K562 (cell line): Measurements from ENCODE around the gene MBIP. TPM values are rescaled to one million over a fixed set of nuclear protein-coding genes. Genes with fewer than 3 reads are reported as not detected.

Experiments used
- ATAC-seq: fragments of 200-7000 bp; cut with Tn5 transposase; 3 replicates; pipeline ENCODE4 v1.9.1; 2020; ENCODE audit warnings: moderate library complexity
- BruUV-seq: library from RNA; stranded (reverse); fragments of 400-500 nt; replicated peaks from 2 replicates; lab custom pipeline; 2021; lab: Mats Ljungman, UMichigan
- CTCF ChIA-PET: fragments of 300-600 bp; formaldehyde crosslinking; extraction: SDS; loops from one replicate; lab custom pipeline; 2021; ENCODE audit warnings: low intra/inter-chr PET ratio; lab: Yijun Ruan, JAX
- POLR2A ChIA-PET: fragments of 300-600, 350-650 bp; sonication (Branson Sonifier 250); formaldehyde crosslinking; extraction: SDS; loops from one replicate; lab custom pipeline; 2021; ENCODE audit warnings: antibody characterized with exemption, inconsistent platforms; lab: Yijun Ruan, JAX
- DNase-seq, 4 experiments: peaks; one replicate each; pipeline versions ENCODE4 v3.0.0 to v3.0.0-alpha.2; 2011 to 2018; ENCODE audit warnings: low spot score in 3 of 4, mixed read lengths in 3 of 4; ENCODE audit errors: extremely low read depth in 1 of 4
- FAIRE-seq: peaks from 2 replicates; lab custom pipeline; 2011; peaks lifted over from hg19 to GRCh38; lab: Jason Lieb, UNC
- H2AFZ ChIP-seq: 2 replicates; pipeline ENCODE4 v1.6.0; 2011; ENCODE audit warnings: low read depth, low read length, control low read depth, inconsistent platforms
- H3K27ac ChIP-seq: fragments of 200-600 bp; 3 replicates; pipeline ENCODE4 v1.8.0; 2011; ENCODE audit warnings: low read depth, mild to moderate bottlenecking, control low read depth, inconsistent platforms, low read length, moderate library complexity, mixed read lengths; ENCODE audit errors: extremely low read depth
- H3K27me3 ChIP-seq, 2 experiments: fragments of 300-600 bp in 1 of 2; 2 replicates in 1 of 2; 3 replicates in 1 of 2; pipeline versions ENCODE4 v1.6.0 to v1.8.0; 2011; ENCODE audit warnings: inconsistent platforms in 2 of 2, low read length in 2 of 2, mild to moderate bottlenecking in 1 of 2, mixed read lengths in 1 of 2, moderate library complexity in 1 of 2; ENCODE audit not compliant: control insufficient read depth in 2 of 2, insufficient read depth in 2 of 2
- H3K36me3 ChIP-seq: fragments of 300-600 bp; 3 replicates; pipeline ENCODE4 v1.8.0; 2011; ENCODE audit warnings: mild to moderate bottlenecking, low read length, inconsistent platforms; ENCODE audit not compliant: control insufficient read depth, insufficient read depth
- H3K4me1 ChIP-seq, 2 experiments: fragments of 200-600 bp in 1 of 2; replicated peaks in 1 of 2; 2 replicates in 1 of 2; 3 replicates in 1 of 2; pipeline versions ENCODE4 v1.5.1 to v1.8.0; 2011; ENCODE audit warnings: inconsistent platforms in 2 of 2, low read length in 2 of 2, mild to moderate bottlenecking in 1 of 2, mixed read lengths in 1 of 2, moderate library complexity in 1 of 2; ENCODE audit not compliant: control insufficient read depth in 2 of 2, insufficient read depth in 2 of 2
- H3K4me2 ChIP-seq: 2 replicates; pipeline ENCODE4 v1.6.1; 2011; ENCODE audit warnings: low read length, control low read depth, inconsistent platforms, mixed read lengths; ENCODE audit not compliant: insufficient read depth
- H3K4me3 ChIP-seq: fragments of 200-600 bp; sonication (generic), shearing (Covaris generic); 2 replicates; pipeline ENCODE4 v1.5.1; 2016; ENCODE audit warnings: control low read depth, inconsistent platforms
- H3K79me2 ChIP-seq: fragments of 200-600 bp; 3 replicates; pipeline ENCODE4 v1.8.0; 2011; ENCODE audit warnings: low read length, inconsistent platforms; ENCODE audit not compliant: control insufficient read depth, insufficient read depth
- H3K9ac ChIP-seq, 2 experiments: 2 replicates each; pipeline versions ENCODE4 v1.6.0 to v1.6.1; 2011; ENCODE audit warnings: low read depth in 2 of 2, low read length in 2 of 2, control low read depth in 1 of 2, inconsistent platforms in 1 of 2, mild to moderate bottlenecking in 1 of 2, mixed read lengths in 1 of 2; ENCODE audit not compliant: insufficient read depth in 1 of 2
- H3K9me1 ChIP-seq: one replicate; pipeline ENCODE4 v1.6.0; 2011; ENCODE audit warnings: inconsistent platforms, mild to moderate bottlenecking, low read length, moderate library complexity; ENCODE audit not compliant: control insufficient read depth, insufficient read depth
- H3K9me3 ChIP-seq: replicated peaks from 2 replicates; pipeline ENCODE4 v1.5.1; 2011; ENCODE audit warnings: low read depth, low read length, inconsistent platforms; ENCODE audit not compliant: control insufficient read depth, insufficient read depth
- H4K20me1 ChIP-seq: replicated peaks from 2 replicates; pipeline ENCODE4 v1.6.1; 2011; ENCODE audit warnings: low read length, inconsistent platforms, mixed read lengths; ENCODE audit not compliant: control insufficient read depth, insufficient read depth
- CEBPB ChIP-seq: fragments of 450-650 bp; IDR thresholded peaks from 2 replicates; pipeline ENCODE4 v1.6.1; 2016; ENCODE audit warnings: missing genetic modification characterization, missing compliant biosample characterization
- HMGN3 ChIP-seq: IDR thresholded peaks from 2 replicates; pipeline ENCODE4 v1.6.1; 2011; ENCODE audit warnings: borderline replicate concordance, low read depth, mild to moderate bottlenecking, mixed read lengths, low read length; ENCODE audit not compliant: insufficient read length; ENCODE audit errors: extremely low read depth
- WGBS: fragments of 100-300 bp; shearing (Covaris generic); methylation state at CpG from one replicate; pipeline ENCODE4 v1.1.6; 2016; ENCODE audit warnings: low coverage, mixed read lengths; ENCODE audit not compliant: insufficient coverage; ENCODE audit errors: missing lambda C conversion rate; 5-methylcytosine and 5-hydroxymethylcytosine counted together
- in situ Hi-C: fragments of 300-500 bp; cut with MboI; formaldehyde crosslinking; loops from 4 replicates; pipeline ENCODE4 v1.15.0; 2018; ENCODE audit warnings: inconsistent platforms, mixed read lengths
- intact Hi-C: fragments of 100-400 bp; cut with micrococcal nuclease; formaldehyde crosslinking; loops from 2 replicates; pipeline ENCODE4 v1.14.2; 2022
- polyA plus RNA-seq, 8 experiments: library from polyadenylated mRNA; depleted of rRNA in 4 of 8; stranded (reverse) in 5 of 8; unstranded in 3 of 8; fragments of >200 nt; fragmentation: Nextera tagmentation in 2 of 8; fragmentation: Illumina TruSeq in 1 of 8; extraction: Ambion mirVana in 2 of 8; extraction: Trizol in 1 of 8; gene quantifications; 2 replicates each; pipeline versions ENCODE4 v1.2.1 to v1.2.3, GENCODE V29; 2011 to 2014; ENCODE audit warnings: inconsistent platforms in 1 of 8, missing spikeins in 1 of 8
- total RNA-seq, 7 experiments: library from RNA; depleted of rRNA in 6 of 7; stranded (reverse); fragments of >200 nt in 6 of 7; fragmentation: Illumina TruSeq in 2 of 7; extraction: Trizol in 2 of 7; gene quantifications; 2 replicates each; pipeline versions ENCODE4 v1.2.1 to v1.2.3, GENCODE V29; 2011 to 2021; ENCODE audit warnings: low replicate concordance in 1 of 7
- TF ChIP-seq, protein P1 (sequence below), 2 experiments: fragments of 450-650 bp in 1 of 2; sonication (generic) in 1 of 2; formaldehyde crosslinking in 1 of 2; IDR thresholded peaks; 2 replicates each; pipeline versions ENCODE4 v1.7.1 to v1.9.0; 2016 to 2022; ENCODE audit warnings: inconsistent platforms in 1 of 2, mild to moderate bottlenecking in 1 of 2, missing genetic modification reagents in 1 of 2
- TF ChIP-seq, protein P2 (sequence below): fragments of 450-650 bp; IDR thresholded peaks from 2 replicates; pipeline ENCODE4 v1.6.1; 2016; ENCODE audit warnings: mild to moderate bottlenecking
- TF ChIP-seq, protein P3 (sequence below), 2 experiments: fragments of 450-650 bp; IDR thresholded peaks; 2 replicates each; pipeline ENCODE4 v1.6.1; 2018; ENCODE audit warnings: mild to moderate bottlenecking in 2 of 2, low read depth in 1 of 2; ENCODE audit not compliant: partially characterized antibody in 2 of 2

MBIP gene
- total and polyA plus RNA-seq, 9 of the 15 experiments (the other 6 are each of a cell fraction or from before 2014, with no cell fraction given): 8.4 to 31.1 (median 19.4) TPM

DNA sequence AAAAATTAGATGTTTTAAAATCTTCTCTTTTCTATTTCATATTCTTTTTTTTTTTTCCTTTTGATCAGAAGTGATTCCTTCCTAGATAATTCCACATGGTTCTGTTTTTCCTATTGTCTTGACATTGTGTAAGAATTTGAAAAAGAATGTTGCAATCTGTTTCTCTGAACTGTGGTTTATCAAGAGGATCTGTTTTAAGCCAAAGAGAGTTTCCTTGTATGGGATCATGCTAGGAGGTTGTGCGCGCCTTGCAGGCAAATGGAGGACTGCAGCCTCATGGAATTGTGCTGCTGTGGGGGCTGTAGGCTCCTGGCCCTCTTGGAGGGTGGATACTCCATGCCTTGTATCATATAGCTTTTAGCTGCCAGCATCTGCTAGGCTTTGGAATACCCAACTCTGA lies 43.3 kb upstream of the MBIP start:
- FAIRE-seq (no peak), ATAC-seq (no peak), DNase-seq (no peak)
- Histone ChIP-seq H3K9ac (no peak overlapping the region), H3K36me3 (no peaks in the 10 kb centered on the region), H3K9me1 (no peaks in the 10 kb centered on the region), H3K4me2 (no peak overlapping the region), H3K9me3 (no peaks in the 10 kb centered on the region), H4K20me1 (no peaks in the 10 kb centered on the region), H2AFZ (no peak overlapping the region), H3K27me3 (no peaks in the 10 kb centered on the region), H3K4me1 (no peaks in the 10 kb centered on the region; a peak in 2 of 5 replicates), H3K27ac (no peak overlapping the region), H3K79me2 (no peaks in the 10 kb centered on the region), H3K4me3 (no peak overlapping the region)
- BruUV-seq: no TSS peak
- WGBS: 36% methylated on average over 2 of the region's 2 CpGs
- CTCF ChIA-PET: no interaction called here
- in situ Hi-C loops (no loop called here), intact Hi-C loops (no loop called here)
- POLR2A ChIA-PET: no interaction called here
- TF ChIP-seq, protein P1, sequence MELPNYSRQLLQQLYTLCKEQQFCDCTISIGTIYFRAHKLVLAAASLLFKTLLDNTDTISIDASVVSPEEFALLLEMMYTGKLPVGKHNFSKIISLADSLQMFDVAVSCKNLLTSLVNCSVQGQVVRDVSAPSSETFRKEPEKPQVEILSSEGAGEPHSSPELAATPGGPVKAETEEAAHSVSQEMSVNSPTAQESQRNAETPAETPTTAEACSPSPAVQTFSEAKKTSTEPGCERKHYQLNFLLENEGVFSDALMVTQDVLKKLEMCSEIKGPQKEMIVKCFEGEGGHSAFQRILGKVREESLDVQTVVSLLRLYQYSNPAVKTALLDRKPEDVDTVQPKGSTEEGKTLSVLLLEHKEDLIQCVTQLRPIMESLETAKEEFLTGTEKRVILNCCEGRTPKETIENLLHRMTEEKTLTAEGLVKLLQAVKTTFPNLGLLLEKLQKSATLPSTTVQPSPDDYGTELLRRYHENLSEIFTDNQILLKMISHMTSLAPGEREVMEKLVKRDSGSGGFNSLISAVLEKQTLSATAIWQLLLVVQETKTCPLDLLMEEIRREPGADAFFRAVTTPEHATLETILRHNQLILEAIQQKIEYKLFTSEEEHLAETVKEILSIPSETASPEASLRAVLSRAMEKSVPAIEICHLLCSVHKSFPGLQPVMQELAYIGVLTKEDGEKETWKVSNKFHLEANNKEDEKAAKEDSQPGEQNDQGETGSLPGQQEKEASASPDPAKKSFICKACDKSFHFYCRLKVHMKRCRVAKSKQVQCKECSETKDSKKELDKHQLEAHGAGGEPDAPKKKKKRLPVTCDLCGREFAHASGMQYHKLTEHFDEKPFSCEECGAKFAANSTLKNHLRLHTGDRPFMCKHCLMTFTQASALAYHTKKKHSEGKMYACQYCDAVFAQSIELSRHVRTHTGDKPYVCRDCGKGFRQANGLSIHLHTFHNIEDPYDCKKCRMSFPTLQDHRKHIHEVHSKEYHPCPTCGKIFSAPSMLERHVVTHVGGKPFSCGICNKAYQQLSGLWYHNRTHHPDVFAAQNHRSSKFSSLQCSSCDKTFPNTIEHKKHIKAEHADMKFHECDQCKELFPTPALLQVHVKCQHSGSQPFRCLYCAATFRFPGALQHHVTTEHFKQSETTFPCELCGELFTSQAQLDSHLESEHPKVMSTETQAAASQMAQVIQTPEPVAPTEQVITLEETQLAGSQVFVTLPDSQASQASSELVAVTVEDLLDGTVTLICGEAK (IDR thresholded peaks at IDR 0.05): no peak
- TF ChIP-seq, protein P1 (CRISPR knock-in tag; IDR thresholded peaks at IDR 0.05): no peak
- TF ChIP-seq, protein P2, sequence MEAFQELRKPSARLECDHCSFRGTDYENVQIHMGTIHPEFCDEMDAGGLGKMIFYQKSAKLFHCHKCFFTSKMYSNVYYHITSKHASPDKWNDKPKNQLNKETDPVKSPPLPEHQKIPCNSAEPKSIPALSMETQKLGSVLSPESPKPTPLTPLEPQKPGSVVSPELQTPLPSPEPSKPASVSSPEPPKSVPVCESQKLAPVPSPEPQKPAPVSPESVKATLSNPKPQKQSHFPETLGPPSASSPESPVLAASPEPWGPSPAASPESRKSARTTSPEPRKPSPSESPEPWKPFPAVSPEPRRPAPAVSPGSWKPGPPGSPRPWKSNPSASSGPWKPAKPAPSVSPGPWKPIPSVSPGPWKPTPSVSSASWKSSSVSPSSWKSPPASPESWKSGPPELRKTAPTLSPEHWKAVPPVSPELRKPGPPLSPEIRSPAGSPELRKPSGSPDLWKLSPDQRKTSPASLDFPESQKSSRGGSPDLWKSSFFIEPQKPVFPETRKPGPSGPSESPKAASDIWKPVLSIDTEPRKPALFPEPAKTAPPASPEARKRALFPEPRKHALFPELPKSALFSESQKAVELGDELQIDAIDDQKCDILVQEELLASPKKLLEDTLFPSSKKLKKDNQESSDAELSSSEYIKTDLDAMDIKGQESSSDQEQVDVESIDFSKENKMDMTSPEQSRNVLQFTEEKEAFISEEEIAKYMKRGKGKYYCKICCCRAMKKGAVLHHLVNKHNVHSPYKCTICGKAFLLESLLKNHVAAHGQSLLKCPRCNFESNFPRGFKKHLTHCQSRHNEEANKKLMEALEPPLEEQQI: no peak
- TF ChIP-seq, protein P3, sequence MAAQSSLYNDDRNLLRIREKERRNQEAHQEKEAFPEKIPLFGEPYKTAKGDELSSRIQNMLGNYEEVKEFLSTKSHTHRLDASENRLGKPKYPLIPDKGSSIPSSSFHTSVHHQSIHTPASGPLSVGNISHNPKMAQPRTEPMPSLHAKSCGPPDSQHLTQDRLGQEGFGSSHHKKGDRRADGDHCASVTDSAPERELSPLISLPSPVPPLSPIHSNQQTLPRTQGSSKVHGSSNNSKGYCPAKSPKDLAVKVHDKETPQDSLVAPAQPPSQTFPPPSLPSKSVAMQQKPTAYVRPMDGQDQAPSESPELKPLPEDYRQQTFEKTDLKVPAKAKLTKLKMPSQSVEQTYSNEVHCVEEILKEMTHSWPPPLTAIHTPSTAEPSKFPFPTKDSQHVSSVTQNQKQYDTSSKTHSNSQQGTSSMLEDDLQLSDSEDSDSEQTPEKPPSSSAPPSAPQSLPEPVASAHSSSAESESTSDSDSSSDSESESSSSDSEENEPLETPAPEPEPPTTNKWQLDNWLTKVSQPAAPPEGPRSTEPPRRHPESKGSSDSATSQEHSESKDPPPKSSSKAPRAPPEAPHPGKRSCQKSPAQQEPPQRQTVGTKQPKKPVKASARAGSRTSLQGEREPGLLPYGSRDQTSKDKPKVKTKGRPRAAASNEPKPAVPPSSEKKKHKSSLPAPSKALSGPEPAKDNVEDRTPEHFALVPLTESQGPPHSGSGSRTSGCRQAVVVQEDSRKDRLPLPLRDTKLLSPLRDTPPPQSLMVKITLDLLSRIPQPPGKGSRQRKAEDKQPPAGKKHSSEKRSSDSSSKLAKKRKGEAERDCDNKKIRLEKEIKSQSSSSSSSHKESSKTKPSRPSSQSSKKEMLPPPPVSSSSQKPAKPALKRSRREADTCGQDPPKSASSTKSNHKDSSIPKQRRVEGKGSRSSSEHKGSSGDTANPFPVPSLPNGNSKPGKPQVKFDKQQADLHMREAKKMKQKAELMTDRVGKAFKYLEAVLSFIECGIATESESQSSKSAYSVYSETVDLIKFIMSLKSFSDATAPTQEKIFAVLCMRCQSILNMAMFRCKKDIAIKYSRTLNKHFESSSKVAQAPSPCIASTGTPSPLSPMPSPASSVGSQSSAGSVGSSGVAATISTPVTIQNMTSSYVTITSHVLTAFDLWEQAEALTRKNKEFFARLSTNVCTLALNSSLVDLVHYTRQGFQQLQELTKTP (IDR thresholded peaks at IDR 0.05; ENCODE audit: low read depth in 1 of 2, partially characterized antibody in 2 of 2): no peak
- TF ChIP-seq CEBPB (tag) (peak; percentile 81), HMGN3 (no peak)
